ENCODE results near the gene RNASE8. TPM values are rescaled to one million over a fixed set of nuclear protein-coding genes. Genes with fewer than 3 reads are reported as not detected.

RNASE8 gene
- total RNA-seq, 1 donor from 2014 or later, result not detected

- ATAC-seq, result no peak
- no peak for DNase-seq (ENCODE audit: missing footprints)
- intact Hi-C loops (cut with DNase I), result no loop called here
Observed at GRCh38 chr14:21096438-21096837, 38.8 kb downstream of the RNASE8 start.

- DNase-seq (ENCODE audit: missing footprints) (no peak), ATAC-seq (no peak)
- intact Hi-C loops (cut with DNase I), result no loop called here
Observed at GRCh38 chr14:21096978-21097635, 39.5 kb downstream of the RNASE8 start.

GRCh38 chr14:21097636-21098075, 40.0 kb downstream of the RNASE8 start:
- DNase-seq (ENCODE audit: missing footprints), result no peak
- ATAC-seq, result no peak
- intact Hi-C loops (cut with DNase I), result no loop called here

- no peak for DNase-seq (ENCODE audit: missing footprints)
- intact Hi-C loops (cut with DNase I), result no loop called here
- ATAC-seq, result peak; percentile 54
Observed at GRCh38 chr14:21098076-21098891, 40.7 kb downstream of the RNASE8 start, which contains the start of gene ZNF219. ZNF219 (minus strand) TSS chr14:21098655; CDS start chr14:21093591, 5,064 bp downstream.

GRCh38 chr14:21098892-21099595, 41.4 kb downstream of the RNASE8 start:
- DNase-seq (ENCODE audit: missing footprints), result no peak
- no peak for ATAC-seq
- intact Hi-C loops (cut with DNase I), result no loop called here

GRCh38 chr14:21099596-21099985, 42.0 kb downstream of the RNASE8 start:
- intact Hi-C loops (cut with DNase I), result no loop called here
- DNase-seq (ENCODE audit: missing footprints) (no peak), ATAC-seq (no peak)

GRCh38 chr14:21100931-21101330, 43.3 kb downstream of the RNASE8 start, which contains the start of gene TMEM253:
TMEM253 (plus strand) TSS chr14:21101066; CDS start chr14:21101344, 278 bp downstream.
- intact Hi-C loops (cut with DNase I), result loop anchor here (5.0 kb wide), 1 partner anchor 419 kb away; the partner anchor contains the start of gene RNASE4
- ATAC-seq (no peak), DNase-seq (ENCODE audit: missing footprints) (no peak)

- no peak for ATAC-seq
- DNase-seq (ENCODE audit: missing footprints), result no peak
- intact Hi-C loops (cut with DNase I), result loop anchor here (2.0 to 5.0 kb wide), 2 partner anchors 61 to 420 kb away; partner anchors contain the start of gene RNASE4
Observed at GRCh38 chr14:21101802-21102413, 44.3 kb downstream of the RNASE8 start.

- intact Hi-C loops (cut with DNase I), result loop anchor here (2.0 to 5.0 kb wide), 2 partner anchors 62 to 420 kb away; partner anchors contain the start of gene RNASE4
- ATAC-seq, result no peak
- DNase-seq (ENCODE audit: missing footprints), result no peak
Observed at GRCh38 chr14:21102521-21103410, 45.1 kb downstream of the RNASE8 start.

- intact Hi-C loops (cut with DNase I), result loop anchor here (2.0 to 5.0 kb wide), 2 partner anchors 63 to 421 kb away; partner anchors contain the start of gene RNASE4
- ATAC-seq, result no peak
- no peak for DNase-seq (ENCODE audit: missing footprints)
Observed at GRCh38 chr14:21103411-21103709, 45.7 kb downstream of the RNASE8 start.

GRCh38 chr14:21103710-21104447, 46.3 kb downstream of the RNASE8 start:
- peak; percentile 97 for DNase-seq (ENCODE audit: missing footprints)
- peak; percentile 96 for ATAC-seq
- intact Hi-C loops (cut with DNase I), result loop anchor here (2.0 to 5.0 kb wide), 2 partner anchors 63 to 422 kb away; partner anchors contain the start of gene RNASE4

GRCh38 chr14:21104448-21105060, 46.9 kb downstream of the RNASE8 start:
- DNase-seq (ENCODE audit: missing footprints) (peak; percentile 92), ATAC-seq (peak; percentile 77)
- intact Hi-C loops (cut with DNase I), result loop anchor here (5.0 kb wide), 1 partner anchor 422 kb away; the partner anchor contains the start of gene RNASE4

- DNase-seq (ENCODE audit: missing footprints), result no peak
- no peak for ATAC-seq
- intact Hi-C loops (cut with DNase I), result no loop called here
Observed at GRCh38 chr14:21105095-21105494, 47.5 kb downstream of the RNASE8 start.

GRCh38 chr14:21106176-21106497, 48.5 kb downstream of the RNASE8 start:
- ATAC-seq (no peak), DNase-seq (ENCODE audit: missing footprints) (no peak)
- intact Hi-C loops (cut with DNase I), result loop anchor here (2.0 kb wide), 2 partner anchors 91 to 249 kb away; no protein-coding TSS in a partner anchor

- ATAC-seq (peak; percentile 25), DNase-seq (ENCODE audit: missing footprints) (peak; percentile 89)
- intact Hi-C loops (cut with DNase I), result loop anchor here (1.0 to 2.0 kb wide), 3 partner anchors 38 to 250 kb away; no protein-coding TSS in a partner anchor
Observed at GRCh38 chr14:21106498-21107282, 49.1 kb downstream of the RNASE8 start.
